ENCODE data around the gene PHF23.

DNA sequence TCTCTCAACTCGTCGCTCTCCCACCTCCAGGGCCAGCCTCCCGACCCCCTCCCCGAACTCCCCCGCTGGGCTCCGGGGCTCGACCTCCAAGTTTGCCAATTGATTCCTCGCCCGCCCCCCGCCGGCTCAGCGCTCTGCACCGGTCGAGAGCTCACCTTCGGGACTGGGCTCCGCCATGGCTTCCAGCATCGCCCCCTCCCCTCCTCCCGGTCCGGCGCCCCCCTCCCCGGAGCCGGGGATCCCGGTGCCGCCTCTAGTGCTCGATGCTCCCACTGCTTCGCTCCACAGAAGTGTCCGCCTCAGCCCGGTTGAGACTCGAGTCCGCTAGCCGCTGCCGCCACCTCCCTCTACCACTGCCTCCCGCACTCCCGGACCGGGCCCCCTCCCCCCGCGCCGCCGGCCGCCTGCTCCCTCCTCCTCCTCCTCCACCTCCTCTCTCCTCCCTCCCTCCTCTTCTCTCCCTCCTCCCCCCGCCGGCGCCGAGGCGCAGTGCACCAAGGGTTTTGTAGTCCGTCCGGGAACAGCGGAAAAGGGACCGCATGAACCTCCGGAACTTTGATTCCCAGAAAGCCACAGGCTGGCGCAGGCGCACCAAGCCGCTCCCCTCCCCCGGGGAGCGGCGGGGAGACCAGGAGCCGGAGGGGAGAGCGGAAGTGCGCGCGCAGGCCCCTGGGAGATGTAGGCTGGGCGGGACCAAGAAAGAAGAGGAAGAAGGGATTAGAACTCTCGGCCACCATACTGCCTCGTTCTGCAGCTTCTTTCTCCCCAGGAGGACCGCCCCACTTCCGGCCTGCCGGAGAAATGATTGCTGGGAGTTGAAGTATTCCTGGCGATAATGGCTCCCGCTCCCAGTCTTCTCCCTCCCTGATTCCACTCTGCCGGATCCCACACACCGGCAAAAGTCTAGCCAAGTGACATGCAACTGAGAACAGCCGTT, at the start of gene PHF23:
- TF ChIP-seq, protein P1, sequence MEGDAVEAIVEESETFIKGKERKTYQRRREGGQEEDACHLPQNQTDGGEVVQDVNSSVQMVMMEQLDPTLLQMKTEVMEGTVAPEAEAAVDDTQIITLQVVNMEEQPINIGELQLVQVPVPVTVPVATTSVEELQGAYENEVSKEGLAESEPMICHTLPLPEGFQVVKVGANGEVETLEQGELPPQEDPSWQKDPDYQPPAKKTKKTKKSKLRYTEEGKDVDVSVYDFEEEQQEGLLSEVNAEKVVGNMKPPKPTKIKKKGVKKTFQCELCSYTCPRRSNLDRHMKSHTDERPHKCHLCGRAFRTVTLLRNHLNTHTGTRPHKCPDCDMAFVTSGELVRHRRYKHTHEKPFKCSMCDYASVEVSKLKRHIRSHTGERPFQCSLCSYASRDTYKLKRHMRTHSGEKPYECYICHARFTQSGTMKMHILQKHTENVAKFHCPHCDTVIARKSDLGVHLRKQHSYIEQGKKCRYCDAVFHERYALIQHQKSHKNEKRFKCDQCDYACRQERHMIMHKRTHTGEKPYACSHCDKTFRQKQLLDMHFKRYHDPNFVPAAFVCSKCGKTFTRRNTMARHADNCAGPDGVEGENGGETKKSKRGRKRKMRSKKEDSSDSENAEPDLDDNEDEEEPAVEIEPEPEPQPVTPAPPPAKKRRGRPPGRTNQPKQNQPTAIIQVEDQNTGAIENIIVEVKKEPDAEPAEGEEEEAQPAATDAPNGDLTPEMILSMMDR (IDR thresholded peaks at IDR 0.05; ENCODE audit: low read depth, low read length): no peak
- no peak for TF ChIP-seq POLR2A (IDR thresholded peaks at IDR 0.05; ENCODE audit: extremely low read depth, insufficient read length)

Measured in NB4 (cell line).